GM21723 (cell line): Measurements from ENCODE around the gene CLK4.

ENCODE experiments used
- ATAC-seq: cut with Tn5 transposase; IDR thresholded peaks from one replicate; pipeline ENCODE4 v1.9.1; 2021; ENCODE audit warnings: mild to moderate bottlenecking, moderate library complexity; ENCODE audit not compliant: unreplicated experiment

The CLK4 gene

DNA sequence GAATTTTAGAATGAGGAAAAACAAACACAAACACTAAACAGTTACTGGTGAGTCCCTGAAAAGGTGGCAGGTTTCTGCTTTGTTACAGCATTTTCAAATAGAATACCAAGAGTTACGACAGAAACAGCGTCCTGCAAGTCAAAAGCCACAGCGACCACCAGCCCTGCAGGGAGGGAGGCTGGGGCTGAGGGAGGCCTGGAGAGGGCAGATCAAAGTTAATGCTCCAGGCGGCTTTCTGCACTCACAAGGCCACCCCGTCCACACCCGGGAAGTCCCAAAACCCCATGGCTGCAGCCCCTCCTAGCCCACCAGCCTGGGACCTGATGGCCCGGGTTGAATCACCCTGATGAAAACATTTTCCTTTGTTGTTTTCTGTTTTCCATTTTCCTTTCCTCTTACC is 65.9 kb downstream of the CLK4 start:
- ATAC-seq, result no peak

DNA sequence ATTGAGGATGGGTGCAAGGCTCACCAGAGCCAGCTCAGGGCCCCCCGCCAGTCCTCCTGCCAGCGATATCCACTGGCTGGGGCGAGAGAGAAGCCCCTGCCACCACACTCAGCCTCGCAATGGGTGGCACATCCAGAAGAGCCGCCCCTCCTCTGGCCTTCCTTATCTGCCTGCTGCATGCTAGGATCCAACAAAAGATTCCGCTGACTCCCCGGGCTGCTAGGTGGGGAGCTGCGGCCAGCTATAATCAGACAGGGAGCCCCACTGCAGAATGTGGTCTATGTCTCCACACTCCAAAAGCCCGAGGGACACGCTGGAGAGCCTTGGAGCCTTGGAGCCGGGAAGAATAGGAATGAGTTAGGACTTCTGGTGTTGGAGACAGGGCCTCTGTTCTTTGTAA is 69.4 kb downstream of the CLK4 start:
- no peak for ATAC-seq

DNA sequence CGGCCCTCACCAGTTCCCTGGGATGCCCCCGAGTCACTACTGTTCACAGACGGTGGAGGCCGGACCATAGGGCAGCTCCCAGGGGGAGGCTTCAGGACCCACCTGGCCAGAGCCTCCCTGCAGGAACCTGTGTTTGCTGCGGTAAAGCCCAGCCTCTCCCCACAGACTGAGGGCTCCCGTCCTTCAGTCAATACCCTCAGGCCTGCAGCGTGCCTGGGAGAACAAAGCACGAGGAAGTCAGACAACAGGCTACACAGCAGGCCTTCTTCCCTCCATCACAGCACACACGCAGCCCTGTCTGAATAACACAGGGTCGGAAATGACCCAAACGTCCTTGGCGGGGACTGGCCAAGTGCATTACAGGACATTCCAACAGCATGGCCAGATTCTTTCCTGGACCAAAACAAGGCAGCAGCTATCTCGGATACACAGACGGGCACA is 71.1 kb downstream of the CLK4 start:
- ATAC-seq, result no peak

DNA sequence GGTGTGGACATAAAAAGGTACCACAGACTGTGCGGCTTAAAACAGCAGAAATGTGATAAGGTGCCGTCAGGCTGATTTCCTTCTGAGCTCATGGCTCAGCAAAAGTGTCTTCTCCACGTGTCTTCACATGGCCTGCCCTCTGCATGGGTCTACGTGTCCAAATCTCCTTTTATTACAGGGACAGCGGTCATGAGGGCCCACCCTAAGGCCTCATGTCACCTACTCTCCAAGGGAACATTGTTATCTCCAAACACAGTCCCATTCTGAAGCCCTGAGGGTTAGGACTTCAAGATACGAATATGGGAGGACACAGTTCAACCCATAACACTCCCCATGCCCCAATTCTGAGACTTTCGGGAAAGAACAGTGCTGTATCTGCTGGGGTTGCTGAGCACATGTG is 71.8 kb downstream of the CLK4 start:
- ATAC-seq, result no peak

DNA sequence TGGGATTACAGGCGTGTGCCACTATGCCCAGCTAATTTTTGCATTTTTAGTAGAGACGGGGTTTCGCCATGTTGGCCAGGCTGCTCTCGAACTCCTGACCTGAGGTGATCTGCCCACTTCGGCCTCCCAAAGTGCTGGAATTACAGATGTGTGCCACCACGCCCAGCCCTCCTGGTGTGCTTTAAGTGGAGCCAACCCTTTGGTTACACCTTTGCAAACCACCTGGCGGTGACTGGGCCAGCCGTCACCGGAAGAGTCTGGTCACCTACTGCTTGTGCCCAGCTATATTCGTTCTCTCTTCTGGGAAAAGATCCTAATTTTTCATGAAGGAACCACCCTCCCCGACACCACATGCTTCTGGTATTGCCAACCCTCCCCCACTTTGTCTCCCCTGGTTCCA is 72.5 kb downstream of the CLK4 start:
- no peak for ATAC-seq

DNA sequence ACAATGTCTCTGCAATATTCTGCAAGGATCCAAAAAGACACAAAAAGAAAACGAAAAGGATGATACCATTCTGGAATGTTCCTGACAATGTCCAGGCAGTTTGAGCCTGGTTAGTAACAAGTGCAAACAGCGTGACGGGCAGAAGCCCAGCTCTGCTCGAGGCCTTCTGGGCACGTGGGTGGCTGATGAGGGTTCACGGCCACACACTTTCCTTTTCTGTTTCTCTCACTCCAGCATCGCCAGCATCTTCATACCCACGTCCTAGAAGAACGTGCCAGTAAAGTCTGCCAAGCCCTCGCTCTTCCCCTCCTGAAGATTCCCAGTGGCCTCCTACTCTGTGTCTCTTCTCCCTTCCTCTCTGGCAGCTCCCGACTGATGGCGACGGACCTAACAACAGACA is 73.3 kb downstream of the CLK4 start:
- no peak for ATAC-seq
